Measurements from ENCODE around the gene TCF7.

The TCF7 gene

DNA sequence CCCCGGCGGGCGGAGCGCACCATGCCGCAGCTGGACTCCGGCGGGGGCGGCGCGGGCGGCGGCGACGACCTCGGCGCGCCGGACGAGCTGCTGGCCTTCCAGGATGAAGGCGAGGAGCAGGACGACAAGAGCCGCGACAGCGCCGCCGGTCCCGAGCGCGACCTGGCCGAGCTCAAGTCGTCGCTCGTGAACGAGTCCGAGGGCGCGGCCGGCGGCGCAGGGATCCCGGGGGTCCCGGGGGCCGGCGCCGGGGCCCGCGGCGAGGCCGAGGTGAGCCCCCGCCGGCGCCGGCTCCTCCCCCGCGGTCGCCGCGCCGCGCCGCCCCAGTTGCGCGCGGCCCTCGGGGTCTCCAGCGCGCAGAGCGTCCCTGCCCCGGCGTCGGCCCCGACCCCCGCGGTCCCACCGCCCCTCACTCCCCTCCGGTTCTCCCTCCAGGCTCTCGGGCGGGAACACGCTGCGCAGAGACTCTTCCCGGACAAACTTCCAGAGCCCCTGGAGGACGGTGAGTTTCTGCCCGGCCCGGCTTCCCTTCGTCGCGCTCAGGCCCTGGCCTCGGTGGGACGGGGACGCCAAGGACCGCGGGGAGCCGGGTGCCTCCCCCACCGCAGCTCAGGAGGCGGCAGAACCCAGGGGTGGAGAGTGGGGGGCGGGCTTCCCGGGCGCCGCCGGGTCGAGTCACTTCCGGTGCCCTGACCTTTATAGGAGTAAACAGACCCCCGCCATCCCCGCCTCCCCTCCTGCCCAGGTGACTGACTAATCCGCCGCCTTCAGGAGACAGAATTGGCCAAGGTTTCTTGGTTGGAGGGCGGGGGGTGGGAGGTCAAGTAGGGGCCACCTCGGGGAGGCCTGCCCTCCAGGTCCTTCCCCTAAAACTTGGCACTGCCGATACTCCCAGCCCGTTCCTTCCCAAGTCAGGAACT is 665 bp downstream of the TCF7 start:
- no peak for DNase-seq

DNA sequence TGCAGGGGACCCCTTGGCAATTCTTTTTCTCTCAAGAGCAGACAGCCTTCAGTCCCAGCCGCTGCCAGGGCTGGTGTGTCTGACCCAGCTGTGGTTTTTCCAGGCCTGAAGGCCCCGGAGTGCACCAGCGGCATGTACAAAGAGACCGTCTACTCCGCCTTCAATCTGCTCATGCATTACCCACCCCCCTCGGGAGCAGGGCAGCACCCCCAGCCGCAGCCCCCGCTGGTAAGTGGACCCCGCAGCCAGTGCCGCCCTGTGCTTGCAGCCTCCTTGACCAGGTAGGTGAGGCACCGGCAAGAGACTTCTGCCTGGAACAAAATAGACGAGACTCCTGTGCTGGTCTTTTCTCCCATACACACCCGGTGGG is 1.3 kb downstream of the TCF7 start:
- no peak for DNase-seq

DNA sequence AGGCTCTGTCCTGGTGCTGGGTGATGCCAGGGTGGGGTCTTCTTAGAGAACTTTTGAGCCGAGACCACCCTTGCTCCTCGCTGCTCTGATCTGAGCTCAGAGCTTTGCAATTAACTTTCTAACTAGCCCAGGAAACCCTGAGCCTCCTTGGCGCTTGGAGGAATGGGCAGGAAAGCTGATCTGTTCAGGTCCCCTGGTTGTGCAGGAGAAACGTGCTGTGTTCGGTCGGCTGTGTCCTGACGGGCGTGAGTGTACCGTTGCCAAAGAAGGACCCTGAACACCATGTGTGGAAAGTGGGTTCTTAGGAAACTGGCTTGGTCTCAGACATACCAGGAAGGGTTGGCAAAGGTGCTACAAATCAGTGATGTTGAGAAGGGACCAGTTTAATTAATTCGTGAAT is 1.8 kb downstream of the TCF7 start:
- no peak for DNase-seq

DNA sequence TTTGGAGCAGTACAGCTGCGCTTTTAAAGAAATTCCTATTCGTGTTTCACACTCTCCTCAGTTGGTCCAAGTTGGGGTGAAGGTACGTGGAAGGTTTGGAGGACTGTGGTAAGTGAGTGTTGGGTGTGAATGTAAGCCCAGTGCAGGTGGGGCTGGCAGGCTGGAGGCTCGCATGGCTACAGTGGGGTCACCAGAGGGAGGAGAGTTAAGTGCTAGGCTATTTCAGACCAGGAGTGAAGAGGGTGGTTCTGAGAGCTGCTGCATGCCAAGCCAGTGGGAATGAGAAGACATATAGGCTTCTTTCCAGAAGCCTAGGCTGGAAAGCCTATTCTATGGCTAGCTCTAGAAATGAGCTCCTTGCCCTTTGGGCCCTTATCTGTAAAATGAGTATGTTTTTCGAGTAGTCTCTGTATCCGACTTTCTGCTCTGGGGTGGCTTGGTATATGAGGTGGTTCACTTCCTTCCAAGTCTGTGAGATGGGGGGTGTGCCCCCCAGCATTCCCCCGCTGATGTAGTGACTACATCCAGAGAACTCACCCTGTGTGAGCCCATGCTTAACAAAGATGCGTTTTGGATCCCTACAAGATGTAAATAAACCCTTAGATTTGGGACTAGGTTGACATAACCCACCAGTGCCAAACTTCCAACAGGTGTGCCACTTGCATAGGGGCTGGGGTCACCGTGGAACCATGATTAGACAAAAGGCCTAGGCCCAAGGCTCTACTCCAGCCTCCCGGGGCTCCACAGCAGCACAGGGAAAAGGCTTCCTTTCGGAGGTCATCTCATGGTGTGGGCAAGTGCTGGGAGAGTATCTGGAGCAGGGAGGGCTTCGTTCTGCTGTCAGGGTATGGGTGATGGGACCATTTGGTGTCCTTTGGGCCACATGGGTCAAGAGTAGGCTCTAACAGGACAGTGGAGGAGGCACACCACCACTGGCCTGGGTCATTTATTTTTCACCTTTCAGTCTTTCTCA is 2.6 kb downstream of the TCF7 start:
- no peak for DNase-seq

DNA sequence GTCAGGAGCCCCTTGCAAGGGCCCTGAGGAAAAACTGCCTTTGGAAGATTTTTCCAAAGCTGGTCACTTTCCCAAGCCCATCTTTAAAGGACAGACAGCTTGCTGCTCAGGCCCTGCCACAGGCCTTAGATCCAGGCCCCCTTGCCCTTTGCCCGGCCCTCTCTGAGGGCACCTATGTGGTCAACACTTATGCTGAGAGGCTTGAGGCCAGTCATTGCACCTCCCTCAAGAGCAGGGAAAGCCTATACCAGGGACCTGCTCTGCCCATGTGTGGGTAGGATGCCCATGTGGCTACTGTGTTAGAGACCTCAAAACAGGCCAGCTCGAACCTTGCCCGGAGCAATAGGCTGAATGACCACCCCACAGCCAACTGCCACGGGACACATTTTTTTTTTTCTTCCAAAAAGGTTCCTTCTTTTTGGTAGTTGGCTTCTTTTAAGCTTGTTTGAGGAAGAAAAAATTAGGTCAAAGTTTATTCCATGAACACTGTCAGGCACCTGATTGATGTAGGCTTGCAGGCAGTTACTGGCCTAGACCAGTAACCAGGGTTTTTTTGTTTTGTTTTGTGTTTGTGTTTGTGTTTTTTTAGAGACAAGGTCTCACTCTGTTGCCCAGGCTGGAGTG is 3.8 kb downstream of the TCF7 start:
- no peak for DNase-seq

DNA sequence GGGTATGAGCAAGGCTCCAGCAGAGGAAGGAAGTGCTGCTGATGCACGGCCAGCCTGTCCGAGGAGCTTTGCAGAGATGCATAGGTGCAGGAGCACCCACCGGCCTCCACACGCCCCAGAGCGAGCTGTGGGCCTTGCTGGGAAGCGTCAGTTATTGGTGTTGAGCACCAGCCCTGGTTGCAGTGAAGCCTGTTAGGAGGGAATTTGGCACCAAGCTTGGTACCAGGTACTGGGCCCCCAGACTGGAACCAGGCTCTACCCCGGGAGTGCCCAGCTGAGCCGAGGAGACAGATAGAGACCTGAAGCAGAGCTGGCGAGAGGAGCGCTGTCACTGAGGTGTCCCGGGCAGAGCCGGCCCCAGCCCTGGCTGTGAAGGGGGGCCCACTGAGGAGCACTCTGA is 5.2 kb downstream of the TCF7 start:
- DNase-seq = no peak

DNA sequence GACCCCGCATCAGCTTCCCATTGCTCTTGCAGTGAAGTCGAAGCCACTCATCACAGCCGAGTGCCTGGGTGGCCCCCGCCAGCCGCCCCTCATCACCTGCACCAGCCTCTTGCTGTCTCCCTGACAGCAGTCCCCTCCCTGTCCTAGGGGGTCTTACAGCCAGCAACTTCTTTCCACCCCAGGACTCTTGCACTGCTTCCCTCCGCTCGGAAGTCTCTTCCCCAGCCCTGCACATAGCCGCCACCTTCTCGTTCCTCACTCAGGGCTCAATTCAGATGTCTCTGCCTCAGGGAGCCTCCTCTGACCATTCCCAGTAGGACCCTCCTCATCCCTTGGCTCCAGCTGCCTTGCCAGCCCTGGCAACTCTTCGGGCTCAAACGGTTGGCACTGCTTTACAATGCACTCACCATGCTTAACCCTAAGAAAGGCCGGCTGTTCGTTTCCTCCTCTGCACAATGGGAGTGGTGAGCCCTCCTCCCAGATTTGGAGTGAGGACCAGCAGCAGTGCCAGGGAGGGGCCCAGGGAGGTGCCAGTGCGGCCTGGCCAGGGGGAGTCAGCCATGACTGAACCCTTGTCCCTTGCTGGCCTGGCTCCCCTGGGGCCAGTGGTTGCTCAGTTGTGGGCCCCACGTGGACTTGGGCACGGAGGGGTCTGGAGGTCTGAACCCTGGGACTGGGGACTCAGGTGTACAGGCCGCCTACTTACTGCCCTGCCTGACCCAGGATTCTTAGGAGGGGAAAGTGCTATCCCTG is 6.1 kb downstream of the TCF7 start:
- DNase-seq = no peak

DNA sequence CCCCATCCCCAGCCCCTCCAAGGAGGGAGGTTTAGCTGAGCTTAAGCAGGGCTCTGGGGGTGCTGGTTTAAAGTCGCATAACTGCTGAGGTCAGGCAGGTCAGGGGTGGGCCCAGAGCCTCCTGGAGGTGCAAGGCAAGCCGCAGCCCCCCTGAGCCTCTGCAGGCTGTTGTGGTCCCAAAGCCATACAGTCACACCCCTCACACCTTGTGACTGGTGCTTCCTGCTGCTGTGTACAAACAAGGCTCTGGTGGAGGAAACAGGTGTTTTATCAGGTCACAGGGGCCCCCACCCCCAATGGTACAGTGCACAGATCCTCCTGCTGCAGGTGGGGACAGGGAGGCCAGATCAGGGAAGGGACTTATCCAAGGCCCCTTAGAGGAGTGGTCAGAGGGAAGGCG is 8.0 kb downstream of the TCF7 start:
- no peak for DNase-seq

DNA sequence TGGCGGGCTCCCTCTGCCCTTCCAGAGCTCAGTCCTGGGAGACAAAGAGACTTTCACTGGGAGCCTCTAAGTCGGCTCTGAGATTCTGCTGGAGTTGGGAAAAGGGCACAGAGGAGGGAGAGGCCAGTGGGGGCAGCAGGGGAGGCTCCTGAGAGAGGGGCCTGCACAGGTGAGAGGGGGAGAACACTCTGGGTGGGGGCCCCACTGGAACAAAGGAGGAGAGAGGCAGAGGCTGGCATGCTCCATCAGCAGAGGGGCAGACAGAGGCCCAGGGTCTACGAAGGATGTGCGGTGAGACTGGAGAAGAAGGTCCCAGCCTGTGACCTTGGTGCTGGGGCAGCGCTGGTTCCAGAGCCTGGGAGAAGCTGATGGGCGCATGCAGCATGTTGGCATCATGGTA is 8.9 kb downstream of the TCF7 start:
- DNase-seq = no peak

DNA sequence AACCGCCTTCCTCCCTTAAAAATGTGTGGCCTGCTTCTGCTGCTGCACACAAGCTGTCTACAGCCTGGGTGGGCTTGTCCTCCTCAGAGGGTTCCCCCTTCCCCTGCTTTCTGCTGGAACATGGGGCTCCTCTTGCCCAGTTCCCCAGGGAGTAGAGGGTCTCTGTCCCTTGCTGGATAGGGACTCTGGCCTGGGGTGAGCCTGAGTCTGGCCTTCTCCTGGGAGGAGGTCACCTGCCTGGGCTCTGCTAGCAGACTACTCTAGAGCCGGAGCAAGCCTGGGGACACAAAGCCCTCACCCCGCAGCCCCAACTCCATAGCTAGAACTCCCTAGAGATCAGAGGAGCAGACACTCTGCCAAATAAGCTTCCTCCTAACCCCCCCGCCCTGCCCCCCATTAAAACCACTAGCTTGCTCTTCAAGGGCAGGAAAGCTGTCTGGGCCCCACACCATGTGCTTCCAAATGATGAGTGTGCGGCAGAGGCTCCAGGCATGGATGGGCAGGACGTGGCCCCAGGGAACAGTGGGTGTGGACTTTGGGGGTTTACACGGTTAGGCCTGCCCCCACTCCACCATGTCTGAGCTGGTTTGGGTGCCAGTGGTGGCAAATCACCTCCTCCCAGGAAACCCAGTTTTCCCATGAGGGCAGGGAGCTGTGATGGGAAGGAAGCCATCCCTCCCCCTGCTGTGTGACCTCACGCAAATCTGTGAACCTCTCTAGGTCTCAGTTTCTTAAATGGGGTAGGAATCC is 10.0 kb downstream of the TCF7 start:
- peak; percentile 5 for DNase-seq

DNA sequence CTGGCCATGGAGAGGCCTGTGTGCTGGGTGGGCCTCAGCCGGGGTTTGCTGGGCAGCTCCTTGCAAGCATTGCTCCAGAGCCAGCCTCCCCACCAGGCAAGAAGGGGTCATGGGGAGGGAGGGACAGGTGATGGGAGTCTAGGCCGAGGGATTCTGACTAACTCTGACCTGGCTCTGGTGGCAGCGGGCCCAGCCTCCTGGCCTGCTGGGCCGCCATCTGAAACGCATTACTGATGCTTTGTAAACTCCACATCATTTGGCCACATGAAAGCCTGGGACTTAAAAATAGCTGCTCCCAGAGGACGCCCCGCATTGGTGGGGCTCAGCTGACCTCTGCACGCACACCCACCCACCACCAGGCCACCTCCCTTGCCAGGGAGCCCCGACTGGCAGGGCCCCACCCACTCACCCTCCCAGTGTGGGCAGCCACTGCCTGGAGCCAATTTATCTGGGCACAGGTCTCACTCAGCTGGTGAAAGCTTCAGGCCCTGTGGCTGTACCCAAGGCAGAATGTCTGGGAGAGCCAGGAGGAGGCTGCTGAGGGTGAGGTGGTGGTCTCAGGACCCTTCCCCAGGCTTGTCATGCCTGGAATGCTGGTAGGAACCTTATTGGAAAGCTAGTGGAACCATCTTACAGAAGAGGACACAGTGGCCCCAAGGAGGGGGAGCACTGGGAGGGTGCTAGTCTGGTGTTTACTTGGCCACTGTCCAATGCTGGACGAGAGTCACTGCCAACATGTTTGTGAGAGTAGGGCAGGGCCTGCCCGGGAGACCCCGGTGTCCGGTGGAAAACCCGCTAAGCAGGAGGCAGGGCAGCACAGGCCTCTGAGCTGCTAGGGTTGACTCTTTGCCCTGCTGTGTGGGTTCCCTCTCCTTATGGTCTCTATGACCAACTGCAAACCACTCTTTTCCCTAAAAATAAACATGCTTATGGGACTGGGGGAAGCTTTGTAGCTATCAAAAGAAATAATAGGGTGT is 10.8 kb downstream of the TCF7 start:
- peak; percentile 35 for DNase-seq

DNA sequence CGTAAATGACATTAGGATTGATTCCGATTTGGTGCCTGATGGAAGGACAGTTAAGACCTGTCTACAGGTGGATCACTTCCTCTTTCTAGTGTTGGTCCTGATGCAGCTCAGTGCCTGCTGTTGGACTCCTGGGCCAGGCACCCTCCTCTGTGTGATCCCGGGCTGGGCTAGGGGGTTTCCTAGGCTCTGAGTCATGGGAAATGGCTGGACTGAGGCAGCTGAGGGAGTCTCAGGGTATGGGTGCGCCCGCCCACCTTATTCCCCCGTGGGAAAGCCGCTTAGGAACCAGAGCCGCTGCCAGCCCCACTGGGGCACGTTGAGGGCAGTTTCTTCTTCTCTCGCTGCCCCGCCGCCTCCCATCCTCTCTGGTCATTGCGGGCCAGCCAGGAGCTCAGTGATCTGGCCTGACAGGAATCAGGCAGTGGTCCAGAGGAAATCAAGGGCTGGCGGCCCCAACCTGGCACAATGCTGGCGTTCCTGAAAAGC is 12.9 kb downstream of the TCF7 start:
- DNase-seq = peak; percentile 54

DNA sequence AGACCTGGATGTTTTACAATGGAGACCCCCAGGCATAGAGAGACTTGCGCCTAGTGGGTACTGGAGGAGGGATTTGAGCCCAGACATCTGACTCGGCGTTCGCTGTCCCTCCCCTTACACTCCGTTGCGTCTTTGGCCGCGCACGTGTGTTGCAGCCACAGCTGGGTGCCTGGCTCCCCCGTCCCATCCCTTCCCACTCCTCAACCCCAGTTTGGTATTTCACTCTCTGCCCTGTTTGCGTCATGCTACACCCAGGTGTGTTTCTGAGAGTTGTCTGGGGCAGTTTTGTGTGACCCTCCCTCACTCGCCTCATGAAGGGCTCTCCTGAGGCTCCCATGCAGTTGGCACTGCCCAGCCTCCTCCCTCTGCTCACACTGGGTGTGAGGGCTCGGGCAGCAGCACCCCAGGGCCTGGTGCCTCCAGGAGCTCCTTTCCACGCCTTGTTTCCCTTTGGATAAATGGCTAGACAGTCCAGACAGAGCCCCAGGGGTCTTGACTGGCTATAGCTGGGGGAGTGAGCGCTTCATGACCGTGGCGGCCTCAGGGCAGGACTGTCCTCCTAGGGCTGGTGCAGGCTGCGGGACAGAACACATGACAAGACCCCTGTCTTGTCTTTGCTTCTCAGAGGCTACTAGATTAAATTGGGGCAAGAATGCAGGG is 13.6 kb downstream of the TCF7 start:
- DNase-seq = no peak

DNA sequence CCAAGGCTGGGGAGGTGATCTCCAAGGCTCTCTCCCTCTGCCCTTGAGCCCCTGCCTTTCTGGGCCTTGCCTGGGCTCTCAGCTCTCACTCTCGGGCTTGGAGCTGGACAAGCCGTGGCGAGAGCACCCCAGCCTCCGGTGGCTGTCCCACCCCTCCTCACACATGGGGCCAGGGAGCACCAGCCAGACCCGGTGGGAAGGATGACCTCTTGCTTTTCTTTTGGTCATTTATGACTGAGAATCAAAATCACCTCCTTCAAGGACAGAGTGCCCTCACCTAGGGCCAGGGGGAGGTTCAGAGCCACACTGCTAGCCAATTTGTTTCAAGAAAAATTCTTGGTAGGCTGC is 14.1 kb downstream of the TCF7 start:
- DNase-seq = no peak

DNA sequence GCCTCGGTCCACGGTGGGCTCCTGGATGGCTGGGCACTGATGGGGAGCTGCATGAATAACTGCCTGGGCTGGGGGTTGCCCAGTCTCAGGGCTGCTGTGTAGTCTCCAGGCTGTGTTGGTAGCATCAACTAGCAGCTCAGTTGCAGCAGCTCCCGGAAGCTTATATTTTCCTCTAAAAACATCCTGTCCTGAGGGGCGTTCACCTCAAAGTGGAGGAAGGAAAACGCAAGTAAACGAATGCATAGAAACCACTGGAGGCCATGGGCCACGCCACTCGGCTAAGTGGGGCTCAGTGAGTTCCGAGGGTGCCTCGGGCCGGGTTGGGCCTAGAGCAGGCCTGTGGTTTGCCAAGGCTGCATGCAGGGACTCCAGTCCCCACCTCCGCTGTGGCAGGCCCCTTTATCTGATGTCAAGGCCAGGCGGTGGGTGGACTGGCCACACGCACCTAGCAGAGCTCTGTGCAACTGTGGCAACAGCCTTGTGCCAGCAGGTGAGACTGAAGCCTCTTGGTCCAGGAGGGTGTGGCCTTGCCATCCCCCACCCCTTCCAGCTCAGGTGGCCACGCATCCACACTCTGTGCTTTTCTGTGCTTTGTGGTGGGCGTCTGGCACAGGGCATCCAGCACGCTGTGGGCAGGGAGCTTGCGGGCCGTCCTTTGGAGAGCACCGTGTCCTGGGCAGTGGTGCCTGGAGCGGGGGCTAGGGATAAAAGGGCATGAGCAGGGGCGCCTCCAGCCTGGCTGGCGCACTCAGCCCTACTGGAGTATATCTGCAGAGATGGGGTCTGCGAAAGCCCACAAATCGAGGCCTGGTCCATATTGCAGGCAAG is 15.1 kb downstream of the TCF7 start:
- DNase-seq = no peak

DNA sequence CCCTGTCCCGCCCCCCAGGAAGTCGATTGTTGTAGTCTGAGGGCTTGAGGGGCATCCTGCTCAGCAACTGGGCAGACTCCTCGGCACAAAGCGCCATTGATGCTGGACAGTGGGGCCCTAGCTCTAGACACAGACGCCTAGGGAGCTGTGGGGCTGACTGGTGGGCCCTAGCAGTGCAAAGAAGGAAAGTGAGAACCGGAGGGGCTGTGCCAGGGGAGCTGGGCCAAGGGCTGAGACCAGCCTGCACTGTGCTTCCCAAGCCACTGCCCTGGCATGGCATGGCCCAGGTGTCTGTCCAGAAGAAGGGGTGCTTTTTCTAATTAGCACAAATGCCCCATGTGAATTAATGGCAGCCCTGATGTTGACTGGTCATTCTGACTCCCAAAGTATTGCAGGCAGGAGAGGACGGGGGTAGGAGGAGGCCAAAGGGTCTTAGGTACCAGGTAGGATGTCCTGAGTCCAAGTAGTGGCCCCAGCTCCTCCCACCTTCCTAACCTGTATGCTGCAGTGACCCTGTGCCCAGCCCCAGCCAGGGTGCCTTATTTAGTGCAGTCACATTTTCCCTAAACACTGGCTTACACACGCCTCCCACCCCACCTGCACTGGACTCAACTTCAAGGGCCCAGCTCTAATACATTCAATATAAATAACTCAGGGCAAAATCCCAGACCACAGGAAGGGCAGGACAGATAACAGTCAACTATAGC is 15.9 kb downstream of the TCF7 start:
- no peak for DNase-seq

DNA sequence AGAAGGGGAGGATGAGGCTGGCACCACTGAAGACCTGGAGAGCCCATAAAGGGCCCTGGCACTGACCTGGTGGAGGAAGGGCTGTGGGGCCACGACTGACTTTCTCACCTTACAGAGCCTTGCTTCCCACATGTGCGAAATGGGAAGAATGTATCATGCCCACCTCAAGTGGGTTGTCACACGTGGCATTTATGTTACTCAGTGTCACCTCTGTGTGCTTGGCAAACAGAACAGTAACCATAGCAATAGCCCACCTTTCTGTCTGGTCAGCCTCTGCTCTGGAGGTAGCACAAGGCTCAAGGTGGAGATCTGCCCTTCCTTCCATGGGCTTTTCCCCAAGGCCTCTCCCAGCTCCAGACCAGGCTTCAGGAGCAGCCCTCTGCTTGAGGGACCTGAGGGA is 16.7 kb downstream of the TCF7 start:
- DNase-seq = no peak

DNA sequence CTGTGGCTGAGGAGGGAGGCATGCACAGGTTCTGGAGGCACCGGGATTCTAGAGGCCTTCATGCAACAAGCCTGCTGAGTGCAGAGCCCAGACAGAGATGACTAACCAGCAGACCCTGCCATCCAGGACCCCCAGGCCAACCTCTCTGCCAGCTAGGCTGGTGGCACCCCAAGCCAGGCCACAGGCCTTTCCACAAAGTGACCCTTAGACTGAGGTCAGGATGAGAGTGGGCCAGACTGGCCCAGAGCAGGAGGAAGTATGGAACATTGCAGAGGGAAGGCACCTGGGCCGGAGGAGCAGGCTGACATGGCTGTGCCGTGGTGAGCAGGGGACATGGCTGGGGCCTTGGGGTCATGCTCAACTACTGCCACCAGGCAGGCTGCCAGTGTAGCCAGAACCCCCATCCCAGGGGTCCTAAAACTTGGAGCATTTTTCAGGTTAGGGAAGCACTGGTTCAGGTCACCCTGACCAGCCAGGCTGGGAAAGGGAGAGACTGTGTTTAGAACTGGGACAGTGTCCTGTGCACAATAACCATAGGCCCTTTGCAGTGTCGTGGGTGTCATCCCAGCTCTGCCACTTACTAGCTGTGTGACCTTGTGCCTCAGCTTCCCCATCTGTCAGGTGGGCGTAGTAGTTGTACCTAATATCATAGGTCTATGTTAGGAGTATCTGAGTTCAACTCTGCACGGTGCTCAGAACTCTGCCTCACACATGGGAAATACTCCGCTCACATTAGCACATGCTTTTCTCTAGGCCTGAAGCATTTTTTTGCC is 17.3 kb downstream of the TCF7 start:
- no peak for DNase-seq

All from kidney glomerular epithelial cell (primary cell).